GM23248 (cell line): Measurements from ENCODE around the gene HRH4. TPM values are rescaled to one million over a fixed set of nuclear protein-coding genes. Genes with fewer than 3 reads are reported as not detected.

Experiments used
- DNase-seq: peaks from one replicate; pipeline ENCODE4 v3.0.0-alpha.2; 2015
- H2AFZ ChIP-seq: fragments of 200-600 bp; sonication (generic); 2 replicates; pipeline ENCODE4 v1.6.1; 2016; ENCODE audit warnings: antibody characterized with exemption
- H3F3A ChIP-seq: fragments of 200-600 bp; sonication (generic); 2 replicates; pipeline ENCODE4 v1.6.1; 2016; ENCODE audit warnings: mild to moderate bottlenecking, antibody characterized with exemption, mixed run types; ENCODE audit not compliant: insufficient read depth
- H3K27ac ChIP-seq: fragments of 200-600 bp; sonication (generic); 2 replicates; pipeline ENCODE4 v1.5.1; 2016; ENCODE audit warnings: mild to moderate bottlenecking
- H3K27me3 ChIP-seq: fragments of 200-600 bp; sonication (generic); replicated peaks from 2 replicates; pipeline ENCODE4 v1.6.1; 2016; ENCODE audit warnings: mild to moderate bottlenecking; ENCODE audit not compliant: insufficient read depth
- H3K36me3 ChIP-seq: fragments of 200-600 bp; sonication (generic); 2 replicates; pipeline ENCODE4 v1.6.1; 2016; ENCODE audit warnings: low read depth, mild to moderate bottlenecking
- H3K4me1 ChIP-seq: fragments of 200-600 bp; sonication (generic); 2 replicates; pipeline ENCODE4 v1.6.1; 2016; ENCODE audit warnings: mild to moderate bottlenecking; ENCODE audit not compliant: insufficient read depth
- H3K4me2 ChIP-seq: fragments of 200-600 bp; sonication (generic); one replicate; pipeline ENCODE4 v1.6.1; 2016; ENCODE audit warnings: mild to moderate bottlenecking; ENCODE audit not compliant: unreplicated experiment
- H3K4me3 ChIP-seq: fragments of 200-600 bp; sonication (generic); 2 replicates; pipeline ENCODE4 v1.5.1; 2016; ENCODE audit warnings: mild to moderate bottlenecking
- H3K79me2 ChIP-seq: fragments of 200-600 bp; sonication (generic); 2 replicates; pipeline ENCODE4 v1.6.1; 2016; ENCODE audit warnings: mild to moderate bottlenecking; ENCODE audit not compliant: insufficient read depth
- H3K9ac ChIP-seq: fragments of 200-600 bp; sonication (generic); 2 replicates; pipeline ENCODE4 v1.6.1; 2016; ENCODE audit warnings: mild to moderate bottlenecking
- H3K9me2 ChIP-seq: fragments of 200-600 bp; sonication (generic); 2 replicates; pipeline ENCODE4 v1.6.1; 2016; ENCODE audit warnings: mixed run types, mild to moderate bottlenecking, moderate library complexity; ENCODE audit not compliant: insufficient read depth
- H3K9me3 ChIP-seq: fragments of 200-600 bp; sonication (generic); one replicate; pipeline ENCODE4 v1.6.1; 2017; ENCODE audit warnings: low read depth
- H4K20me1 ChIP-seq: fragments of 200-600 bp; sonication (generic); 2 replicates; pipeline ENCODE4 v1.6.0; 2016; ENCODE audit not compliant: insufficient read depth
- EZH2 ChIP-seq: fragments of 200-600 bp; sonication (generic); IDR thresholded peaks from 2 replicates; pipeline ENCODE4 v1.6.1; 2018; ENCODE audit warnings: antibody characterized with exemption, mild to moderate bottlenecking; ENCODE audit not compliant: insufficient read depth, poor library complexity, severe bottlenecking
- EZH2phosphoT487 ChIP-seq: fragments of 200-600 bp; sonication (generic); IDR thresholded peaks from 2 replicates; pipeline ENCODE4 v1.6.1; 2018; ENCODE audit warnings: antibody characterized with exemption, moderate library complexity, mild to moderate bottlenecking, low read depth; ENCODE audit not compliant: insufficient read depth
- WGBS, 2 experiments: methylation state at CpG; one replicate each; pipeline ENCODE4 v1.1.6; 2015 to 2017; ENCODE audit warnings: low lambda C conversion rate in 2 of 2, low coverage in 1 of 2; ENCODE audit errors: missing lambda C conversion rate in 2 of 2; 5-methylcytosine and 5-hydroxymethylcytosine counted together
- in situ Hi-C: fragments of 300-500 bp; cut with MboI; formaldehyde crosslinking; loops from 2 replicates; pipeline ENCODE4 v1.15.0; 2020
- polyA plus RNA-seq: library from polyadenylated mRNA; unstranded; fragments of >200 nt; fragmentation: Nextera tagmentation; extraction: Ambion mirVana; gene quantifications from 2 replicates; pipeline ENCODE4 v1.2.1, GENCODE V29; 2016
- total RNA-seq: library from RNA; depleted of rRNA; stranded (reverse); fragments of >200 nt; shearing (Covaris generic); gene quantifications from 2 replicates; pipeline ENCODE4 v1.2.3, GENCODE V29; 2014

HRH4 gene
- total and polyA plus RNA-seq, 2 experiments from 2014 or later = not detected

DNA sequence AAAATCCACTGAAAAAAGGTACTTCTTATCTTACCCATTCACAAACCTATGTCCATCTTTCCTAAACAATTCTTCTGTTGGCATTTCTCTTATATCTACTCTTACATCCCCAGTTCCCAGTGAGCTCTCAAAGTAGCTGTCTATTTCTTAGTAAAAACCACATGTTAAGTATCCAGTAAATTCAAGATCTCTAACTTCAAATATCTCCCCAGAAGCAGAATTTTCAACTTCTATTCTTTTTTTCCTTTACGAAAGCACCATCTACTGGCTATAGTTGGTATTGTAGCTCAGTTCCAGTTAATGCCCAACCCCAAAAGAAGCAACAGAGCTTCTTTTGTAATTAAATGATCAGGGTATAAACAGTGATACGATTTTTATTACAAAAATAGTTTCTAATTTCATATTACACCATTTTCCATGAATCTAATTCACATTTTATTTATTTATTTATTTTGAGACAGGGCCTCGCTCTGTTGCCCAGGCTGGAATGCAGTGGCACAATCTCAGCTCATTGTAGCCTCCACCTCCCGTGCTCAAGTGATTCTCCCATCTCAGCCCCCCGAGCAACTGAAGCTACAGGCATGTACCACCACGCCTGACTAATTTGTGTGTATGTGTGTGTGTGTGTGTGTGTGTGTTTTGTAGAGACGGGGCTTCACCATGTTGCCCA, 28.5 kb downstream of the HRH4 start:
- Histone ChIP-seq H3K4me2 (no peak overlapping the region), H3K27me3 (no peaks in the 10 kb centered on the region)
- in situ Hi-C loops = loop anchor here (25.0 kb wide), 1 partner anchor 248 kb away; no protein-coding TSS in a partner anchor

DNA sequence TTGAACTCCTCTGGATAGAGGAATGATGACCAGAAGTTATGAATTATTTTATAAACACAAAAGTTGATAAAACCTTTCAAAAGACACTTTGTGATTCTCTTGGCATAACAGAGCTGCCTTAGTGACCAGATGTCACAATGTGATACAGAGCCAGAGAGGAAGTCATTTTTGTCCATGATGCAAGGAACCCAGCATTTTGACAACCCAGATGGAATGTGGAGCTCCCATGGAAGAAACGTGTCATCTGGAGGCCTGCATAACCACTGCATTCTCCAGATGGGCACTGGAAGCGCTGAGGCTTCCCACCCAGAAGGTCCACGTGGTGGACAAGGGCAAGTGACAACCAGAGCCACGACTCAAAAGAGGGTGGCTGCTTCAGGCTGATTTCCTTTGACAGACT, 30.1 kb downstream of the HRH4 start:
- Histone ChIP-seq H3K4me2 (peak overlapping the region; percentile 2), H3K27me3 (no peaks in the 10 kb centered on the region), H3K27ac (no peak overlapping the region), H3K79me2 (no peaks in the 10 kb centered on the region), H3K36me3 (no peaks in the 10 kb centered on the region), H3K4me3 (no peak overlapping the region), H3K9me3 (no peaks in the 10 kb centered on the region), H3K9ac (no peak overlapping the region), H4K20me1 (no peaks in the 10 kb centered on the region), H2AFZ (peak overlapping the region; percentile 55; the same call in 1 of the 2 replicates), H3K4me1 (peaks cover 8% of the 10 kb centered on the region; the same call in 1 of the 2 replicates), H3K9me2 (no peaks in the 10 kb centered on the region), H3F3A (no peaks in the 10 kb centered on the region)
- in situ Hi-C loops = loop anchor here (25.0 kb wide), 1 partner anchor 247 kb away; no protein-coding TSS in a partner anchor
- 1 to 7% methylated on average over 4 of the region's 4 CpGs for WGBS, 2 experiments
- peak; percentile 79 for DNase-seq
- TF ChIP-seq EZH2phosphoT487 = peak; percentile 23; the same call in 1 of the 2 replicates
- TF ChIP-seq EZH2 = no peak

More for the DNA sequence above, 28.5 kb downstream of the HRH4 start:
- DNase-seq = peak; percentile 54
- Histone ChIP-seq H3F3A (no peaks in the 10 kb centered on the region), H3K4me3 (no peak overlapping the region), H3K9me2 (no peaks in the 10 kb centered on the region), H3K9me3 (no peaks in the 10 kb centered on the region), H3K9ac (no peak overlapping the region), H4K20me1 (no peaks in the 10 kb centered on the region), H3K27ac (no peak overlapping the region), H3K36me3 (no peaks in the 10 kb centered on the region), H3K79me2 (no peaks in the 10 kb centered on the region), H2AFZ (no peak overlapping the region), H3K4me1 (peaks cover 8% of the 10 kb centered on the region; the same call in 1 of the 2 replicates)
- WGBS, 2 experiments = 35 to 36% methylated on average over 6 to 7 of the region's 7 CpGs
- TF ChIP-seq EZH2 (no peak), EZH2phosphoT487 (no peak)

- DNase-seq = no peak
- Histone ChIP-seq H3K9me3 (no peaks in the 10 kb centered on the region), H3K9ac (no peak overlapping the region), H4K20me1 (no peaks in the 10 kb centered on the region), H3K27ac (no peak overlapping the region), H3K4me3 (no peak overlapping the region), H3K4me2 (no peak overlapping the region), H3F3A (peaks cover 11% of the 10 kb centered on the region), H3K4me1 (peaks cover 17% of the 10 kb centered on the region), H3K79me2 (no peaks in the 10 kb centered on the region), H3K9me2 (no peaks in the 10 kb centered on the region), H3K27me3 (no peaks in the 10 kb centered on the region), H2AFZ (0 out of 2 replicates have a peak overlapping the region, but pooled peaks have one; percentile 6), H3K36me3 (no peaks in the 10 kb centered on the region)
- WGBS, 2 experiments = 87 to 91% methylated on average over 21 of the region's 21 CpGs
- no peak for TF ChIP-seq EZH2phosphoT487
- no peak for TF ChIP-seq EZH2
- in situ Hi-C loops = loop anchor here (25.0 kb wide), 1 partner anchor 245 kb away; no protein-coding TSS in a partner anchor
Observed at GRCh38 chr18:24491927-24492834, 31.7 kb downstream of the HRH4 start.

DNA sequence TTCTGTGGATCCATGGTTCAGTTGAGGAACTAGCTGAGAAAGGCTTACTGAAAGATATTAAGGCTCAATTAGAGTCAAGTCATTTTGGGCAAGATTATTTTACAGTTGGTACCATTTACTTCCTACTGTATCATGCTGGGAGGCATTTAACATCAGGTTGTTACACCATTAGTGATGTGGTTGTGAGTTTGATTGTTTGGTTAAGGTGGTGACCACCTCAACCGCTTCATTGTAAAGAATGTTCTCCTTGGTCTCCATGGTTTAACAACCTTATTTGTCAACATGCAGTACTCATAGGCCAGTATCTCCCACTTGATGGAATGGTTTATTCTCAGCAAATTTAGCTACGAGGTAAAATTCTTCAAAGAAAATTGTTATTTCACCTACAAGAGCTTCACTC, 34.1 kb downstream of the HRH4 start:
- no peak overlapping the region for H3K4me3 ChIP-seq
- no peaks in the 10 kb centered on the region for H3K9me2 ChIP-seq
- H3K79me2 ChIP-seq = no peaks in the 10 kb centered on the region
- H4K20me1 ChIP-seq = no peaks in the 10 kb centered on the region
- WGBS, 2 experiments = 86 to 94% methylated on average over 2 of the region's 2 CpGs
- H3F3A ChIP-seq = peaks cover 25% of the 10 kb centered on the region
- H2AFZ ChIP-seq = no peak overlapping the region
- no peaks in the 10 kb centered on the region for H3K36me3 ChIP-seq
- H3K27ac ChIP-seq = no peak overlapping the region
- H3K9me3 ChIP-seq = no peaks in the 10 kb centered on the region
- H3K4me1 ChIP-seq = peaks cover 29% of the 10 kb centered on the region
- no peak for DNase-seq
- in situ Hi-C loops = loop anchor here (25.0 kb wide), 1 partner anchor 243 kb away; no protein-coding TSS in a partner anchor
- H3K9ac ChIP-seq = no peak overlapping the region
- no peak overlapping the region for H3K4me2 ChIP-seq
- no peak for TF ChIP-seq EZH2phosphoT487
- TF ChIP-seq EZH2 = no peak
- H3K27me3 ChIP-seq = no peaks in the 10 kb centered on the region
